HG03095 (cell line): ENCODE data around the gene POLR2M.

Source experiments
- ATAC-seq: cut with Tn5 transposase; IDR thresholded peaks from one replicate; pipeline ENCODE4 v1.9.1; 2021; ENCODE audit warnings: moderate library complexity; ENCODE audit not compliant: unreplicated experiment

The POLR2M gene

DNA sequence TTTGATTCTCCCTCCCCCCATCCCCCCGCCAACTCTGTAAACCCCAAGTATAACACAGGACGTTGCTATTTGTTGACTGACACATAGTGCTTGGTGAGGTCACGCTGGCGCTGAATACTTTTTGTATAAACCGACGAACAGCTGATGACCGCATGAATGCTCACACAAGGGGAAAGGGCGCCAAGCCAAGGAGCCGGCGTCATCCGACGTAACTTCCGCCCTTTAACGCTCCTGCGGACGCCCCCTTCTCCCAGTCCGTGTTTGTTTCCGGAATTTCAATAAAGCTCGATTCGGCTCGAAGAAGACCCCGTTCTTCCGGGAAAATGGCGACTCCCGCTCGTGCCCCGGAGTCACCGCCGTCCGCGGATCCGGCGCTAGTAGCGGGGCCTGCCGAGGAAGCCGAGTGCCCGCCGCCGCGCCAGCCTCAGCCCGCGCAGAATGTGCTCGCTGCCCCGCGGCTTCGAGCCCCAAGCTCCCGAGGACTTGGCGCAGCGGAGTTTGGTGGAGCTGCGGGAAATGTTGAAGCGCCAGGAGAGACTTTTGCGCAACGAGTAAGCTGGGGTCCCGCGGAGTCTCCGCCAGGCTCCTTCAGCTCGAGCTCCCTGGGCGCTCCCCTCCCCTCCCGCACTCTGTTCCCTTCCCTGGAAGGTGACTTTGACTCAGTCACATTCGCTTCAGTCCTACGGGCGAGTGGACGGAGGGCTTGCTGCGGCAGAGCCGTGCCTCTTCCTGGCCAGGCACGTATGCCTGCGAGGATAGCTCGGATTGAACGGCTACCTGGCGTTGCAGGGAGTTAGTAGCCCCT lies at the start of gene POLR2M:
Gene POLR2M, plus strand, starts transcription at position 310 of the 805 bp plus-strand sequence. Its CDS starts 129 bp downstream, at position 439.
- peak; percentile 94 for ATAC-seq

DNA sequence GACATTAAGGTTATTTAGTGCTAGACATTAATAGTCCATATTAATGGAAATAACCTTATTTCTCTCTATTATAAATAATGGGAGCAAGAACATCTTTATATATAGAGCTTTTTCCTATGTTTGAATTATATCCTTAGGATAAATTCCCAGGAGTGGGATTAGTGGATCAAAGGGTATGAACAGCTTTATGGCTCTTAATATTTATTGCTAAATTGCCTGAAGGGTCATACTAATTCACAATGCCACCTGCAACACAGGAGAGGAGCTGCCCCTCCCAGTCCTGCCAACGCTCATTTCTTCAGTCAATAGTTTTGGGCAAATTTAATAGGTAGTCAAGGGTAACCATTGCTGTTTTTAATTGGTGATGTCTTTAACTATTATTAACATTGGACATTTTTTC lies 48.9 kb upstream of the POLR2M start:
- no peak for ATAC-seq

DNA sequence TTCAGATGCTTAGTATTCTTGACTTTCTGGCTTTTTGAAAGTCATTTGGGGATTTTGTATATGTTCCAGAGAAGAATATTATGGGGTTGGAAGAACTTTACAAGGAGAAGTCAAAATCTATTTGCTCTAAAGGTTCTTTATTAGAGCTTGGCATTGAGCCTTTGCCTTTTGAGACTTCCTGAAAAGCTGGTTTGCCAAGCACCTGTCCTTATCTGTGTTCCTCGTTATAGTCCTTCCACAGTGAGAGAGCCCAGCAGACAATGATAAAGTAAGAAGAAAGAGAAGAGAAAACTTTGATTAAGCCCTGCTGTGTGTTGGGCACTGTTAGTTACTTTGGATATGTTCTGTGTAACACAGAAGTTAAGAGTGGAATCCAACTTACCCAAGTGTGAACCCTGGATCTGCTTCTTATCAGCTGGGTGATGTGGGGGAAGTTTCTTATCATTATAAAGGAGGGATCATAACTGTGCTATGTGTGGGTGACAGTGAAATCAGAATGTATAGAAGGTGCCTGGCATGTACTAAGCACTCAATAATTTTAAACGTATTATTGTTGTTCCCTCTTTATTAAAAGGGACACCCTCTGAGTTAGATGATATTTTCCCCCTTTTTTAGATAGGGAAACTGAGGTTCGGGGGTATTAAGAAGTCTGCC lies 44.3 kb upstream of the POLR2M start:
- no peak for ATAC-seq

DNA sequence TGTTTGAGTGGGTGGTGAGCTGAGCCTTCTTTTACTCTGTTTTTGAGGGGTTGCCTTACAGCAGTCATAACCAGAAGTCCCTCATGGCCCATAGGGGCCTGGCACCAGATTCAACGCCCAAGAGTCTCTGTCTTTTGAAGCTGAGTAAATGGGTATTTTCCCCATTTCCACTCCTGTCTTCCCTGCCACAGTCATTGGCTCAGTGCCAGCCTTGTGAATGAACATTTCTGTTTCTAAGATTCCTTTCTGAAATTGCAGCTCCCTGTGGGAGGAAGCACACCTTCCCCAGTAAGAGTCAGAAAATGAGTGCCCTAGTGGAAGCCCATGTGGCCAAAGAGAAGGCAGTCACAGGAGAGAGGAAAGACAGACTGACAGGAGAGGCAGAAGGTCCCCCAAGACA lies 43.7 kb upstream of the POLR2M start:
- ATAC-seq = no peak

DNA sequence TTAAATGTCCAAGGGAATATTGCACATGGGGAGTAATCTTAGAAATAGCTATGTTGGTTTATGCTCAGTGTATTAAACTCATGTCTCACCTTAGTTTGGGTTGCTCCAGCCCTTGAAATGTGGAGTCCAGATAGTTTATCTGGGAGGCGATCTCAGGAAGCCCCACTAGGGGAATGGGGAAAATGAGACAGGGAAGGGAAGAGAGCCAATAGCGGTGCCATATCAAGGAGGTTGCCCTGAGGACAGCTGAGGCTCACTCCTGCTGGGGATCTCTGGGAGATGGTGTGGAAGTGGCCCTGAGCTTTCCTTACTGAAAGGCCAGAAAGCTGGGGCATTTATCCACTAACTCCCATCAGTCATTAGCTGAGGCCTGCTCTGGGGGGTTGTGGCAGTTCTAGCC lies 43.3 kb upstream of the POLR2M start:
- ATAC-seq = no peak

DNA sequence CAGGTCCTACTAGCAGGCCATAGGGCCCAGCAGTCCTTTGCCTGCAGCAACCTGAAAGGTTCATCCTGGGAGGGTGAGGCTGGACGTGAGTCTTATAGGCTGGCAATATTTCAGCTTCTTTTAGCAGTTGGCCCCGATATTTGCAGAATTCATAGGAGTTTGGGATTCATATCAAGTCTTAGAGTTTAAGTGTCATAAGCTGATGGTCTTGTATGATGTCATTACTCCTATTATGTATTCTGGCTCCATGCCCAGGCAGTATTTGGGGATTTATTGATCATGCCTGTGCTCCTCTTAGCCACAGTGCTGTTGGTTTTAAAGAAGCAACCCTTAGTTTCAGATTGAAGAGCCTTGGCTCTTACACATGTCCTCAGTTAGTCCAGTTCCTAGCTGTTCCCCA lies 41.3 kb upstream of the POLR2M start:
- no peak for ATAC-seq

DNA sequence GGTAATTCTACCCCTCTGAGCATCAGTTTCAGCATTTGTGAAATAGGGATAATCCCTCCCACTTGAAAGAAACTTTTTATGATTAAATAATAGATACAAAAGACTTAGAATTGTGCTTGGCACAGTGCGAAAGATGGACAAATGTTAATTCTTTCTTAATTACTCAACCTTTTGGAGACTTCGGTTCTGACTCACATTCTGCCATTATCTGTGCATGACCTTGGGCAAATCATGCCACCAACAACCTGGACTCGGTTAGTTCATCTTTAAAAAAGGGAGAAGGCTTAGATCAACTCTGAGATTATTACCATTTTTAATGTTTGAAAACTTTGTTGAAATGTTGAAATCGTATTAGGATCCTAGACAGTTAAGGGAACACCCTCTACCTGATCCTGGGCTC lies 40.6 kb upstream of the POLR2M start:
- no peak for ATAC-seq

DNA sequence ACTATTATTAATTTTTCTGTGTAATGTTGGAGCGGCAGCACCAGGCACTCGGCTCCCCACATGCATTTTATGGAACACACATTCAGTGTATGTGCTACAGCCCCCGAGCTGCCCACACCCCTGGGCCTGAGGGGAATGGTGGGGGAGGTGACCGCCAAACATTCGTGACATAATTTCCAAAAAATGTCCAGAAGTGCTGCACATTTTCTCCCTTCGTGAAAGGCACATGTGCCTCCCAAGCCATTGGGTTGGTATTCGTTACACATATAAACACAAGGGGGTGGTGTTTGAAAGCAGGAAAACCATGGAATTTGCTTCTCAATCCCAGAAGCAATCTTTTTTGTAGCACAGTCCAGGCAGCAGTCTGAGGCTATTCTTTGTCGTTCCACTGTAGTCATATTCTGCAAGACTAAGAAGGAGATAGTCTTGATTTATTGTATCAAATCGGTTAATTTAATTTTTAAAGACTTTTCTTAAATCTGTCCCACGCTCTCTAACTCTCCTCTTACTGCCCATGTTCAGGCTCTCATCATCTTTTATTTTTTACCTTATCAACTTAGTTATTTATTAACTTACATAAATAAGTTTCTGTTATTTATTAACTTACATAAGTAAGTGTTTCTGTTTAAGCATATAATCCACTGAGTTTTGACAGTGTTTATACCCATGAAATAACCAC lies 39.2 kb upstream of the POLR2M start:
- ATAC-seq = no peak

DNA sequence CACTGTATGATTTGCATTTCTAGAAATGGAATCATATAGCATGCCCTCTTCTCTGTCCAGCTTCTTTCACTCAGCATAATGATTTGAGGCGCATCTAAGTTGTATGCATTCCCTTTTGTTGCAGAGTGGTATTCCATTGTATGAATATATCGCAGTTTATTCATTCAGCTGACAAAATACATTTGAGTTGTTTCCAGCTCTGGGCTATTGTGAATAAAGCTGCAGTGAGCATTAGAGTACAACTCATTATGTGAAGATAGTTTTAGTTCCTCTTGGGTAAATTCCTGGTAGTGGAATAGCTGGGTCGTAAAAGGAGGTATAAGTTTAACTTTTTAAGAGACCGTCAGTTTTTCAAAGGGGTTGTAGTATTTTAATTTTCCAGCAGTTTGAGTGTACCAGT lies 38.5 kb upstream of the POLR2M start:
- ATAC-seq = no peak

DNA sequence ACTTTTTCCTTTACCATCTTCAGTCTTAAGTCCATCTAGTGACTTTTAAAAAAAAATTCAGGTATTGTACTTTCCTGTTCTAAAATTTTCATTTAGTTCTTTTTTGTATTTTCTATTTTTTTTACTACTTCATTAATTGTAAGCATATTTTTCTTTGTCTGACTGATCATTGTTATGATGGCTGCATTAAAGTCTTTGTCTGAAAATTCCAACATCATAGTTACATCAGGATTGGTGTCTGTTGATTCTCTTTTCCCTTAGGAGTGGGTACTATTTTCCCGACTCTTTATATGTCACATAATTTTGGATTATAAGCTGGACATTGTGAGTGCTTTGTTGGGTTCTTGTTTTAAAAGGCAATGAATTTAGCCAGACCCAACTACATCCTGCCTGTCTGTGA lies 34.9 kb upstream of the POLR2M start:
- ATAC-seq = no peak

DNA sequence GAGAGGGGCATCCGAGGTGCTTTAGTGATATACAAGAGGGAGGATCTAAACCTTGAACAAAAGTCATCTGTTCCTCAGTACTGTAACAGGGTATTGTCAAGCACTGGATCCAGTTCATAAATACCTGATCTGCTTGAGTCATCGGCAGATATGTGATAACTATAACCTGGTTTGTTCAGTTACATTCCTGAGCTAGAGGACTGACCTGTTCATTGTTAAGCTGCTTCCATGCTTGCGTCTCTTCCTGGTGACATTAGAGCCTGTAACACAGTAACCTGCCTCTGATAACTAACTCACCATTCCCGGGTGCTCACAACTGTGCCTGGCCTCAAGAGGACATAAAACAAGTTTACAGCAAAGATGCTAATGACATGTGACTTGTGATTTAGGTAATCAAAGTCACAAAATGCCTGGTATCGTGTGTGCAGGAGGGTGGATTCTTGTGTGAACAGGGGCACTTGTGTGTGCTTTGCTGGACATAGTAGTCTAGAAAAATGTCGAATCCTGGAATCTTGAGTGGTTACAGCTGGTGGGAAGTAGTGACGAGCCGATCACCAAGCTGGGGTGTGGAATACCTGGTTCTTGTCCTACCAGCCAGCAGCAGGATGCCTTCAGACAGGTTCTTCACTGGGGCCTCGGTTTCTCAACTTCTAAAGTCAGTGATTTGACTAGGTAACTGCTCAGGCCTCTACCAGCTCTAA lies 30.9 kb upstream of the POLR2M start:
- ATAC-seq = no peak

DNA sequence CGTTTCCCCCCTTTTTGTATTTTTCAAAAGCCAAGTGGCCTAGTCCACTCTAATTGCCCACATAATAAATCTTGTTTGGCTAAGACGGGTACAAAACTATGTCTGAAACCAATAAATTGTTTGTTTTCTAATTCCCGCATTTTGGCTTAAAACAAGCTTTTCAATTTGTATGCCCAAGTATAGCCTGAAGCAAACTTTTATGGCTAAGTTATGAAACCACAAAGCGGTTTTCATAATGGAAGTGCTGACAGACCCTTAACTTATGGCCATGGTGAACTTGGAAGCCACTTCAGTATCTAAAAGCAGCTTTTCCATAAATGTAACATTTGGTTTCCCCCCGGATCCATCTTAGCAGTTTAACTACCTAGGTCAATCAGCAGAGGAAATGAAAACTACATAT lies 29.9 kb upstream of the POLR2M start:
- no peak for ATAC-seq

DNA sequence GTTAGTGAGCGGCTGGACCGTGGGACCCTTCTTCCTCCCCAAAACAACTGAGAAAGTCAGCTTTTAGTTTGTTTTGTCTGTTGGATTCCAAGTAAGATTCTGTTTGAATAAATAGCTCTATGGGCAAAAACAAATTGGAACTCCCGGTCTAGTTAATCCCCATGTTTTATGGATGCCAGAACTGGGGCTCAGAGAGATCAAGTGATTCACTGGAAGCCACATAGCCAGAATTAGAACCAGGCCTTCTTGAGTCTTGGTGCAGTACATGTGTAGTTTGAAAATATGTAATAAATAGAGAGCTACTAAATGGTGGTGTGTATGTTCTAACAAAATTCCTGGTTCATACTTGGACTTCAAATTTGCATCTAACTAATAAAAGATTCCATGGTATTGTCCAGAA lies 29.3 kb upstream of the POLR2M start:
- no peak for ATAC-seq

DNA sequence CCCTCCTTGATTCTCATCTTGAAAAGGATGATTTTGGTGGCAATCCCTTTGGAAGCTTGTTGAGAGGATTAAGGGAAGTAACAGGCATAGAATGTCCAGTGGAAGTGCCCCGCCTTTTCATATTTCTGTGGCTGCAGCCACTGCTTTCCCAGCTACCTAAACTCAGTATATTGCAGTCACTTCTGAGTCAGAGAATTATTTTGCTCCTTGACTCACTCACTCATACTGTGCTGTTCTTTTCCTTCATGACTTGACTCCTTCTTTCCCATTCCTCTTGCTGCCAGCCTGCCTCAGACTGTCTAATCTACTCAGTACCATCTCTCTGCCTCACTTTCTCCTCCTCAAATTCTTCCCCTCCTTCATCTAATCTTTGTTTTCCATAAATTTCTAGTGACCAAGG lies 26.5 kb upstream of the POLR2M start:
- no peak for ATAC-seq

DNA sequence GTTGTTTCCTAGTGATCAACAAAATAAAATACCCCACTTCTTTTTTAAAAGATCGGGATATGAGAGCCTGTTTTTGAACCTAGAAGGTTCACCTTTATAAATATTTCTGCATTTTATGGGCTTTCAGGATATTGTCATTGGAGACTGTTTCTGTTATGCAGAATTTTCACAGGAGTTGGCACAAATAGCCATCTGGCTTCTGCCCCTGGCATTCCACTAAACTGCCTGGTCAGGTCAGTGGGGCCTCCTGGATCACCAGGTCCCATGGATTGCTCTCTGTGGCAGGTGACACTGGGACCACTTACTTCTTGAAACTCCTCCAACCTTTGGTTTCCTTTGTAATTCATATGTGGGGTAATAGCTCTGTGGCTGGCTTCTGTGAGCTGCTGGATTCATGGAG lies 25.5 kb upstream of the POLR2M start:
- ATAC-seq = no peak

DNA sequence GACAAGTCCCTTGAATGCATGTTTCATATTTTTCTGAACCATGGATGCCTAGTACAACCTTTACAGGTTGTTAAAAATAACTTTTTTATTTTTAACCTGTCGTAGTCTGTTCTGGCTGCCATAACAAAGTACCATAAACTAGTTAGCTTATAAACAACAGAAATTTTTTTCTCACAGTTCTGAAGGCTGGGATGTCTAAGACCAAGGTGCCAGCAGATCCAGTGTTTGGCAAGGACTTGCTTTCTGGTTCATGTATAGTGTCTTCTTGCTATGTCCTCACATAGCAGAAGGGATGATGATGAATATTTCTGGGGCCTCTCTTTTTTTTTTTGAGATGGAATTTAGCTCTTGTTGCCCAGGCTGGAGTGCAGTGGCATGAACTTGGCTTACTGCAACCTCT lies 23.0 kb upstream of the POLR2M start:
- ATAC-seq = no peak

DNA sequence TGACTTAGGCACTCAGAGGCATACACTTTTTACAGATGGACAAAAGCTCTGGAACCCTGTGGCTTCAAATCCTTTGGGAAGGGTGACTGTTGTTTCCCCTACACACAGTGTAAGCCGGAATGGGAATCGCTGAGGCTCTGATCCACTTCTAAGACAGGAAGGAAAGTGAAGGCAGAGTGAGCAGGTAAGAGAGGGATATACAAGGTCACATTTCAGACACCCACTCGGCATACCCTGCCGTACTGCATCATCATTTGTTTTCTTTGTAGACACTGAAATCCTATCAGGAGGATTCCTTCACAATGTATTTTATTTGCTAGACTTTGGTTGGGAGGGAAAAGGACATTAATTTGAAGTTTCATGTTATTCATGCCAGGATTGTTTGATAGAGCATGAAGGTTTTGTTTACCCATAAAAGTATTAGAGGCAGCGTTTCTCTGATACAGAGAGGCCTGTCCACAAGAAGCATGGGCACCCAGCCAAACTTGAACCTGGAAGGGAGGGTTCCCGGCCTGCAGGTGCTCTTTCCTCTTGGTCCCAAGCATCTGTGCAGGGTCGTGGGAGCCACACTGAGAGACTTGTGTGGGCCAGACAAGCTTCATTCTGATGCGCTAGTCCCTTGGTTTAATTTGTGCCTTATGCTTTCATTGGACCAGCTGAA lies 21.9 kb upstream of the POLR2M start:
- no peak for ATAC-seq

DNA sequence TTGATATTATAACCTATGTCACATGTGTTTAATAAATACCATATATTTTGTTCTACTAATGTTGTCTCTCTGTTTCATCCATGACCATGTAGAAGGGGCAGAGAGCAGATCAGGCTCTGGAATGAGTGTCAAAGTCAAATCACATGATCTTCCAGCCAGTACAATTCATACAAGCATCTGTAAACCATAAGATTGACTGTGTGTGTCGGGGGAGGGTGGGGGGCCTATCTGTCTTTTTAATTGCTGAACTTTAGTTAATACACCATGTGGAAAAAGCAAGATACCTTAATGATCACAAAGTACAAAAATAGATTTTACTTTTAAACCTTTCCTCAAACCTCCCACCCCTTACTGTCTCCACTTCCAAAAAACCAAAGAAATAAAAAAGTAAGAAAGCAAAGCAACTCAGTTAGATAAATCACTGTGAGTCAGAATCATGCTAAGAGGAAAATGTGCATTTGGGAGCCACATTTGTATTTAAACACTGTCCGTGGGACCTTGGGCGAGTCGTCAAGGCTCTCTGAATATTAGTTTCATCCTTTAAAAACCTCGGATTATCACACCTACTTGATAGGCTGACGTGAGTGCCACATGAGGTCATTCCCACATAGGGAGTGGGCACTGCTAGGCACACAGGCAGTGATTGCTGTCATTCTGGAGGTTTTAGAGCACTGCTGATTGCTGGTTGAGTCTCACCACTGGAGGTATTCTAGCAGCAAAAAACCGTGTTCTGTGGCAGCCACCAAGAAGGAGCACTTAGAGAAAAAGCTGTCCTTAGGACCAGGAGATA lies 21.0 kb upstream of the POLR2M start:
- ATAC-seq = no peak

DNA sequence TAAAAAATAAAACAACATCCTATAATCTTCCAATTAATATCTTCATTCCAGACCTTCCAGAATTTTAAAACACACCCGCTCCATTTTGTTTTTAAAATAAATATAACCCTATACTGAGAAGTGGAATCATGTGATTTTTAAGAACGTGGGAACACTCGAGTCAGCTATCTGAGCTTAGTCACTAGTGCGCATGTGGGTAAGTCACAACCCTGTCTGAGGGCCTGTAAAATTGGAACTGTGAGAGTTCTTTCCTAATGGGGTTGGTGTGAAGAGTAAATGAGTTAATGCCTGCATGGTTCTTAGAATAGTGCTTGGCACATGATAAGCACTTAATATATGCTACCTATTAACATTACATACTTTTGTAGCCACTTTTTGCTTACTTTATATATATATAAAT lies 19.9 kb upstream of the POLR2M start:
- no peak for ATAC-seq

DNA sequence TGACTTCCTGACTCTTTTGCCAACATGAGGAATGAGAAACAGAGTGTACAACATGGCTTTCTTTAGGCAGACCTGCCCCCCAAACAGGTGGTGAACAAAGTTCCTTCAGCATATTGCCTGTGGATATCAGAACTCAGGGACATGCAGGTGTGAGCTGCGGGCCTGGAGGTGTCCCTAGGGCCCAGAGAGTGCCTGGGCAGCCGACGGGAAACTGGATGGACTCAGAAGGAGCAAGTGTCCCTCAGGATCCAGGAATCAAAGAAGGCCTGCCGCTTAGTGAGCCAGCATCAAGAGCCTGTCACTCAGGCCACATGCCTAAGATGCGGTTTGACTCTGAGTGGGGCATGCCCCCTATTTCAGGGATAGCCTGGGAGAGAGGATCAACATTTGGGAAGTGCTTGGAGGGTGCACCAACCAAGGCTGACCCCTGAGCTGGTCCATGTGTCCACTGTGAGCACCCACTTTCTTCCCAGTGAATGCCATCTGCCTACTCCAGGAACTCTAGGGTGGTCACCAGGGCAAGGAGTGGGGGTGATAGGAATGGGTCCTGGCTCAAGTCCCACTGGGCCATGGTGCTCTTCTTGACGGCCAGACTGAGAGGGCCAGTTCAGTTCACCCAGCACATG lies 16.1 kb upstream of the POLR2M start:
- no peak for ATAC-seq
